ENCODE results near the gene GABRG3. TPM values are rescaled to one million over a fixed set of nuclear protein-coding genes. Genes with fewer than 3 reads are reported as not detected.
A peak's percentile ranks its signal among the peaks of the same experiment; 100 is the strongest.

GABRG3 gene
- total and polyA plus RNA-seq, 2 experiments from 2014 or later, result 0.10 to 1.4 TPM

DNA sequence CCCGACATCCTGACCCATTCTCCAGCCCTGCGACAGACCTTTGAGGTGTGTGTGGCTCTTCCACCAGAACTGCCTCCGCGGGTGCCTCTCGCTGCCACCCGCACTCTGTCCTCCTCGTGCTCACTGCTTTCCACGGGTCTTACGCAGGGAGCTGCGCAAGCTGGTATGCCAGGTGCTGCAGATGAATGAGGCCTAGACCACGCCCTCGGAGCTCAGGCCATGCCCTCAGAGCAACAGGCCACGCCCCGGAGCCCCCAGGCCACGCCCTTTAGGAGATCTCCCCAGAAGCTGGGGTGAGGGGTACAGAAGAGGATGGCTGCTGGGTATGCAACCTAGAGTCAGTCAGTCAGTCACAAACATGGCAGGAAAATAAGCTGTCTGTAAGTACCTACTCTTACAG is 300.3 kb downstream of the GABRG3 start:
- DNase-seq (ENCODE audit: low spot score) (peak; percentile 67), ATAC-seq (peak; percentile 95)
- H3K79me2 ChIP-seq (replicated peaks; ENCODE audit: insufficient read depth), result no peaks in the 10 kb centered on the region
- H3K27ac ChIP-seq (ENCODE audit: low read depth), result no peak overlapping the region
- no peak overlapping the region for H3K4me3 ChIP-seq
- peaks cover 5% of the 10 kb centered on the region for H3K27me3 Mint-ChIP-seq (ENCODE audit: insufficient read depth, low read depth, poor library complexity)
- H3K36me3 ChIP-seq (ENCODE audit: insufficient read depth), result no peaks in the 10 kb centered on the region
- H3F3A ChIP-seq (replicated peaks; ENCODE audit: low read depth), result no peaks in the 10 kb centered on the region
- H3K4me2 ChIP-seq, result no peak overlapping the region
- peaks cover 3% of the 10 kb centered on the region; the same call in 2 of the 3 replicates for H3K36me3 Mint-ChIP-seq (ENCODE audit: low read depth)
- TF ChIP-seq NANOG (IDR thresholded peaks at IDR 0.05; ENCODE audit: borderline replicate concordance), result no peak
- TF ChIP-seq, protein P1, sequence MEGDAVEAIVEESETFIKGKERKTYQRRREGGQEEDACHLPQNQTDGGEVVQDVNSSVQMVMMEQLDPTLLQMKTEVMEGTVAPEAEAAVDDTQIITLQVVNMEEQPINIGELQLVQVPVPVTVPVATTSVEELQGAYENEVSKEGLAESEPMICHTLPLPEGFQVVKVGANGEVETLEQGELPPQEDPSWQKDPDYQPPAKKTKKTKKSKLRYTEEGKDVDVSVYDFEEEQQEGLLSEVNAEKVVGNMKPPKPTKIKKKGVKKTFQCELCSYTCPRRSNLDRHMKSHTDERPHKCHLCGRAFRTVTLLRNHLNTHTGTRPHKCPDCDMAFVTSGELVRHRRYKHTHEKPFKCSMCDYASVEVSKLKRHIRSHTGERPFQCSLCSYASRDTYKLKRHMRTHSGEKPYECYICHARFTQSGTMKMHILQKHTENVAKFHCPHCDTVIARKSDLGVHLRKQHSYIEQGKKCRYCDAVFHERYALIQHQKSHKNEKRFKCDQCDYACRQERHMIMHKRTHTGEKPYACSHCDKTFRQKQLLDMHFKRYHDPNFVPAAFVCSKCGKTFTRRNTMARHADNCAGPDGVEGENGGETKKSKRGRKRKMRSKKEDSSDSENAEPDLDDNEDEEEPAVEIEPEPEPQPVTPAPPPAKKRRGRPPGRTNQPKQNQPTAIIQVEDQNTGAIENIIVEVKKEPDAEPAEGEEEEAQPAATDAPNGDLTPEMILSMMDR (conservative IDR thresholded peaks at IDR 0.05; ENCODE audit: low read depth in 2 of 2), result no peak
- TF ChIP-seq, protein P2, sequence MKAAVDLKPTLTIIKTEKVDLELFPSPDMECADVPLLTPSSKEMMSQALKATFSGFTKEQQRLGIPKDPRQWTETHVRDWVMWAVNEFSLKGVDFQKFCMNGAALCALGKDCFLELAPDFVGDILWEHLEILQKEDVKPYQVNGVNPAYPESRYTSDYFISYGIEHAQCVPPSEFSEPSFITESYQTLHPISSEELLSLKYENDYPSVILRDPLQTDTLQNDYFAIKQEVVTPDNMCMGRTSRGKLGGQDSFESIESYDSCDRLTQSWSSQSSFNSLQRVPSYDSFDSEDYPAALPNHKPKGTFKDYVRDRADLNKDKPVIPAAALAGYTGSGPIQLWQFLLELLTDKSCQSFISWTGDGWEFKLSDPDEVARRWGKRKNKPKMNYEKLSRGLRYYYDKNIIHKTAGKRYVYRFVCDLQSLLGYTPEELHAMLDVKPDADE (IDR thresholded peaks at IDR 0.05), result no peak
- no peak for TF ChIP-seq EZH2 (IDR thresholded peaks at IDR 0.05; ENCODE audit: low read depth, unreplicated experiment)
- TF ChIP-seq ZNF331 (CRISPR knock-in tag; IDR thresholded peaks at IDR 0.05; ENCODE audit: low read depth), result no peak
- TF ChIP-seq, protein P3, sequence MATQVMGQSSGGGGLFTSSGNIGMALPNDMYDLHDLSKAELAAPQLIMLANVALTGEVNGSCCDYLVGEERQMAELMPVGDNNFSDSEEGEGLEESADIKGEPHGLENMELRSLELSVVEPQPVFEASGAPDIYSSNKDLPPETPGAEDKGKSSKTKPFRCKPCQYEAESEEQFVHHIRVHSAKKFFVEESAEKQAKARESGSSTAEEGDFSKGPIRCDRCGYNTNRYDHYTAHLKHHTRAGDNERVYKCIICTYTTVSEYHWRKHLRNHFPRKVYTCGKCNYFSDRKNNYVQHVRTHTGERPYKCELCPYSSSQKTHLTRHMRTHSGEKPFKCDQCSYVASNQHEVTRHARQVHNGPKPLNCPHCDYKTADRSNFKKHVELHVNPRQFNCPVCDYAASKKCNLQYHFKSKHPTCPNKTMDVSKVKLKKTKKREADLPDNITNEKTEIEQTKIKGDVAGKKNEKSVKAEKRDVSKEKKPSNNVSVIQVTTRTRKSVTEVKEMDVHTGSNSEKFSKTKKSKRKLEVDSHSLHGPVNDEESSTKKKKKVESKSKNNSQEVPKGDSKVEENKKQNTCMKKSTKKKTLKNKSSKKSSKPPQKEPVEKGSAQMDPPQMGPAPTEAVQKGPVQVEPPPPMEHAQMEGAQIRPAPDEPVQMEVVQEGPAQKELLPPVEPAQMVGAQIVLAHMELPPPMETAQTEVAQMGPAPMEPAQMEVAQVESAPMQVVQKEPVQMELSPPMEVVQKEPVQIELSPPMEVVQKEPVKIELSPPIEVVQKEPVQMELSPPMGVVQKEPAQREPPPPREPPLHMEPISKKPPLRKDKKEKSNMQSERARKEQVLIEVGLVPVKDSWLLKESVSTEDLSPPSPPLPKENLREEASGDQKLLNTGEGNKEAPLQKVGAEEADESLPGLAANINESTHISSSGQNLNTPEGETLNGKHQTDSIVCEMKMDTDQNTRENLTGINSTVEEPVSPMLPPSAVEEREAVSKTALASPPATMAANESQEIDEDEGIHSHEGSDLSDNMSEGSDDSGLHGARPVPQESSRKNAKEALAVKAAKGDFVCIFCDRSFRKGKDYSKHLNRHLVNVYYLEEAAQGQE (IDR thresholded peaks at IDR 0.05; ENCODE audit: unreplicated experiment), result no peak
- no peak for TF ChIP-seq ZNF114 (CRISPR knock-in tag; IDR thresholded peaks at IDR 0.05)
- no peak for TF ChIP-seq JUNB (IDR thresholded peaks at IDR 0.05; ENCODE audit: unreplicated experiment)
- TF ChIP-seq, protein P4, sequence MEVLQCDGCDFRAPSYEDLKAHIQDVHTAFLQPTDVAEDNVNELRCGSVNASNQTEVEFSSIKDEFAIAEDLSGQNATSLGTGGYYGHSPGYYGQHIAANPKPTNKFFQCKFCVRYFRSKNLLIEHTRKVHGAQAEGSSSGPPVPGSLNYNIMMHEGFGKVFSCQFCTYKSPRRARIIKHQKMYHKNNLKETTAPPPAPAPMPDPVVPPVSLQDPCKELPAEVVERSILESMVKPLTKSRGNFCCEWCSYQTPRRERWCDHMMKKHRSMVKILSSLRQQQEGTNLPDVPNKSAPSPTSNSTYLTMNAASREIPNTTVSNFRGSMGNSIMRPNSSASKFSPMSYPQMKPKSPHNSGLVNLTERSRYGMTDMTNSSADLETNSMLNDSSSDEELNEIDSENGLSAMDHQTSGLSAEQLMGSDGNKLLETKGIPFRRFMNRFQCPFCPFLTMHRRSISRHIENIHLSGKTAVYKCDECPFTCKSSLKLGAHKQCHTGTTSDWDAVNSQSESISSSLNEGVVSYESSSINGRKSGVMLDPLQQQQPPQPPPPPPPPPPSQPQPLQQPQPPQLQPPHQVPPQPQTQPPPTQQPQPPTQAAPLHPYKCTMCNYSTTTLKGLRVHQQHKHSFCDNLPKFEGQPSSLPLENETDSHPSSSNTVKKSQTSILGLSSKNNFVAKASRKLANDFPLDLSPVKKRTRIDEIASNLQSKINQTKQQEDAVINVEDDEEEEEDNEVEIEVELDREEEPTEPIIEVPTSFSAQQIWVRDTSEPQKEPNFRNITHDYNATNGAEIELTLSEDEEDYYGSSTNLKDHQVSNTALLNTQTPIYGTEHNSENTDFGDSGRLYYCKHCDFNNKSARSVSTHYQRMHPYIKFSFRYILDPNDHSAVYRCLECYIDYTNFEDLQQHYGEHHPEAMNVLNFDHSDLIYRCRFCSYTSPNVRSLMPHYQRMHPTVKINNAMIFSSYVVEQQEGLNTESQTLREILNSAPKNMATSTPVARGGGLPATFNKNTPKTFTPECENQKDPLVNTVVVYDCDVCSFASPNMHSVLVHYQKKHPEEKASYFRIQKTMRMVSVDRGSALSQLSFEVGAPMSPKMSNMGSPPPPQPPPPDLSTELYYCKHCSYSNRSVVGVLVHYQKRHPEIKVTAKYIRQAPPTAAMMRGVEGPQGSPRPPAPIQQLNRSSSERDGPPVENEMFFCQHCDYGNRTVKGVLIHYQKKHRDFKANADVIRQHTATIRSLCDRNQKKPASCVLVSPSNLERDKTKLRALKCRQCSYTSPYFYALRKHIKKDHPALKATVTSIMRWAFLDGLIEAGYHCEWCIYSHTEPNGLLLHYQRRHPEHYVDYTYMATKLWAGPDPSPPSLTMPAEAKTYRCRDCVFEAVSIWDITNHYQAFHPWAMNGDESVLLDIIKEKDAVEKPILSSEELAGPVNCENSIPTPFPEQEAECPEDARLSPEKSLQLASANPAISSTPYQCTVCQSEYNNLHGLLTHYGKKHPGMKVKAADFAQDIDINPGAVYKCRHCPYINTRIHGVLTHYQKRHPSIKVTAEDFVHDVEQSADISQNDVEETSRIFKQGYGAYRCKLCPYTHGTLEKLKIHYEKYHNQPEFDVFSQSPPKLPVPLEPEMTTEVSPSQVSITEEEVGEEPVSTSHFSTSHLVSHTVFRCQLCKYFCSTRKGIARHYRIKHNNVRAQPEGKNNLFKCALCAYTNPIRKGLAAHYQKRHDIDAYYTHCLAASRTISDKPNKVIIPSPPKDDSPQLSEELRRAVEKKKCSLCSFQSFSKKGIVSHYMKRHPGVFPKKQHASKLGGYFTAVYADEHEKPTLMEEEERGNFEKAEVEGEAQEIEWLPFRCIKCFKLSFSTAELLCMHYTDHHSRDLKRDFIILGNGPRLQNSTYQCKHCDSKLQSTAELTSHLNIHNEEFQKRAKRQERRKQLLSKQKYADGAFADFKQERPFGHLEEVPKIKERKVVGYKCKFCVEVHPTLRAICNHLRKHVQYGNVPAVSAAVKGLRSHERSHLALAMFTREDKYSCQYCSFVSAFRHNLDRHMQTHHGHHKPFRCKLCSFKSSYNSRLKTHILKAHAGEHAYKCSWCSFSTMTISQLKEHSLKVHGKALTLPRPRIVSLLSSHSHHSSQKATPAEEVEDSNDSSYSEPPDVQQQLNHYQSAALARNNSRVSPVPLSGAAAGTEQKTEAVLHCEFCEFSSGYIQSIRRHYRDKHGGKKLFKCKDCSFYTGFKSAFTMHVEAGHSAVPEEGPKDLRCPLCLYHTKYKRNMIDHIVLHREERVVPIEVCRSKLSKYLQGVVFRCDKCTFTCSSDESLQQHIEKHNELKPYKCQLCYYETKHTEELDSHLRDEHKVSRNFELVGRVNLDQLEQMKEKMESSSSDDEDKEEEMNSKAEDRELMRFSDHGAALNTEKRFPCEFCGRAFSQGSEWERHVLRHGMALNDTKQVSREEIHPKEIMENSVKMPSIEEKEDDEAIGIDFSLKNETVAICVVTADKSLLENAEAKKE (CRISPR knock-in tag; IDR thresholded peaks at IDR 0.05), result no peak
- TF ChIP-seq STAT1 (IDR thresholded peaks at IDR 0.05; ENCODE audit: unreplicated experiment), result no peak
- TF ChIP-seq POLR2AphosphoS5 (IDR thresholded peaks at IDR 0.05; ENCODE audit: low read depth), result no peak
- TF ChIP-seq CREB1 (CRISPR knock-in tag; IDR thresholded peaks at IDR 0.05; ENCODE audit: low read depth), result no peak
- TF ChIP-seq EZH2phosphoT487 (IDR thresholded peaks at IDR 0.05; ENCODE audit: unreplicated experiment), result no peak
- H3K4me1 Mint-ChIP-seq, result peaks cover 15% of the 10 kb centered on the region
- no peaks in the 10 kb centered on the region for H4K20me1 ChIP-seq (replicated peaks; ENCODE audit: insufficient read depth)
- H2AFZ ChIP-seq, result peak overlapping the region; percentile 74; the same call in 1 of the 2 replicates
- H3K27ac Mint-ChIP-seq, result no peak overlapping the region
- no peak overlapping the region for H3K4me3 Mint-ChIP-seq
- peaks cover 16% of the 10 kb centered on the region for H3K4me1 ChIP-seq (ENCODE audit: insufficient read depth)
- H3K9me2 ChIP-seq (ENCODE audit: insufficient read depth), result no peaks in the 10 kb centered on the region
- no peaks in the 10 kb centered on the region for H3K27me3 ChIP-seq (ENCODE audit: insufficient read depth)
- peaks cover 7% of the 10 kb centered on the region; the same call in 1 of the 3 replicates for H3K9me3 Mint-ChIP-seq

Measured in GM23338 (cell line).